DND-41 (cell line): ENCODE measurements around the gene CSNK2A1.

Experiments used
- EZH2 ChIP-seq: IDR thresholded peaks from 3 replicates; pipeline ENCODE4 v1.6.1; 2012; ENCODE audit warnings: borderline replicate concordance, low read depth, mild to moderate bottlenecking, moderate library complexity, low read length, inconsistent platforms; ENCODE audit not compliant: severe bottlenecking
- TF ChIP-seq, protein P1 (sequence below): IDR thresholded peaks from 2 replicates; pipeline ENCODE4 v1.5.1; 2012; ENCODE audit warnings: borderline replicate concordance, low read length, moderate library complexity, mild to moderate bottlenecking; ENCODE audit not compliant: poor library complexity, severe bottlenecking; ENCODE audit errors: extremely low read depth

DNA sequence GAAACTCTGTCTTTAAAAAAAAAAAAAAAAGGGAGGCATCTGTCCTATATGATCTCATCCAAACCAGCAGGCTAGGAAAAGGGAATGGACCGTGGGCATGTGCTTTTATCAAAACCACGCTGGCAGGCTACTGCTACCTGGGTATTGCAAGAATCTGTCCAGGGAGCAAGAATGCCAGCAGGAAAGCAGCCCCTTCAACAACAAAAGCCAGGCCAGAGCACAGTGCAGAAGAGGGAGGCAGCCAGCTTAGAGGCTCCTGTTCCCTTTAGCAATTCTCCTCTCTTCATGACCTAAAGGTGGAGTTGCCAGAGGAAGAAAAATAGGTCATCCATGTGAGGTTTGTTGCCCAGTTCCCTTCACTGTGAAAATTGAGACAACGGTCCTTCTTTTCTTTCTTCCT lies 99.5 kb downstream of the CSNK2A1 start:
- TF ChIP-seq, protein P1, sequence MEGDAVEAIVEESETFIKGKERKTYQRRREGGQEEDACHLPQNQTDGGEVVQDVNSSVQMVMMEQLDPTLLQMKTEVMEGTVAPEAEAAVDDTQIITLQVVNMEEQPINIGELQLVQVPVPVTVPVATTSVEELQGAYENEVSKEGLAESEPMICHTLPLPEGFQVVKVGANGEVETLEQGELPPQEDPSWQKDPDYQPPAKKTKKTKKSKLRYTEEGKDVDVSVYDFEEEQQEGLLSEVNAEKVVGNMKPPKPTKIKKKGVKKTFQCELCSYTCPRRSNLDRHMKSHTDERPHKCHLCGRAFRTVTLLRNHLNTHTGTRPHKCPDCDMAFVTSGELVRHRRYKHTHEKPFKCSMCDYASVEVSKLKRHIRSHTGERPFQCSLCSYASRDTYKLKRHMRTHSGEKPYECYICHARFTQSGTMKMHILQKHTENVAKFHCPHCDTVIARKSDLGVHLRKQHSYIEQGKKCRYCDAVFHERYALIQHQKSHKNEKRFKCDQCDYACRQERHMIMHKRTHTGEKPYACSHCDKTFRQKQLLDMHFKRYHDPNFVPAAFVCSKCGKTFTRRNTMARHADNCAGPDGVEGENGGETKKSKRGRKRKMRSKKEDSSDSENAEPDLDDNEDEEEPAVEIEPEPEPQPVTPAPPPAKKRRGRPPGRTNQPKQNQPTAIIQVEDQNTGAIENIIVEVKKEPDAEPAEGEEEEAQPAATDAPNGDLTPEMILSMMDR = no peak
- no peak for TF ChIP-seq EZH2
